Measurements from ENCODE around the gene PIK3CA.

Gene PIK3CA

DNA sequence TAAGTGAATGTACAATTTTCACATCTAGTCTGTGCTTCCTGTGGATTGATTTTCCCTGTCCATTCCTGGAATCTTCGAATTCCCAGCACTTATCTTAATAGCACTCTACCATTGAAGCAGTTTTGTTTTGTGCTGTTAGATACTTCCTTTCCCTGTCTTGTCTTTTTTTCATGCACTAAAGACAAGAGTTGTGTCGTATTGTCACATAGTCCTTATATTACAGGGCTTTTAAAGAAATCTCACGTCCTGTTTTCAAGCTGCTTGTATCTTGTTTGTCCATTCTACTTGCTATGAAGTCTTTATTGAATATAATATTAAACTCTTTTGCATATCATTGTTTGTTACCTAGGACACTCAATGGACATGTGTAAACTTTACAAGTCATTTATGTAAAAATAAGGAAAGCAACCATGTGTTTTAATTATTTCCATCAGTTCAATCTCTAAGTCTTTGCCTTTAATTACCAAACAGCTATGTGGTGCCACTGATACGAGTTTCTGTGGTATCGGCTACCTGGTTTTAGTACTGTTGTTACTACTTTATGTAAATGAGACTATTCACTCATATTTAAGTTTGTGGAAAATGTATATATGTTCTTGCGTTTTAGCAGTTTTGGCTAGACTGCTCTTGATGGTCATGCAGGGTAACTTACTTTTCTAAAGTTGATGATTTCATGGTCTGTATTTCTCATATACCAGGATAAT lies 10.3 kb downstream of the PIK3CA start:
- DNase-seq (ENCODE audit: low read depth), result no peak

DNA sequence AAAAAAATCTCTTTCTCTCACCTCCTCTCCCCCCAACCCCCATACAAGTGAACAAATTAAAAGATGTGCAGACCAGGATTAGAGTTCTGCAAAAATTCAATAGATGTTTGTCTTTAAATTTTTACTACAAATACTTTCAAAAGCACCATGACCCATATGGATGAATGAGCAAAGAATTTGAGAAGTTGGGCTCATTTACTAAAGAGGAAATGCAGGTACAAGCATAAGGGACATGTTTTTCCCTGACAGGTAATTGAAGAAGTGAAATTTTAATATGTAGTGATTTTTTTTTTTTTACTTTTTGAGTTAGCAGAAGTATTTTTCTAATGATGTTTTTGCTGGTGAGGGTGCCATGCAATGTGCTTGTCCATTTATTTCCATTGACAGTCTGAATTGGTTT lies 15.3 kb downstream of the PIK3CA start:
- DNase-seq (ENCODE audit: low read depth), result no peak

DNA sequence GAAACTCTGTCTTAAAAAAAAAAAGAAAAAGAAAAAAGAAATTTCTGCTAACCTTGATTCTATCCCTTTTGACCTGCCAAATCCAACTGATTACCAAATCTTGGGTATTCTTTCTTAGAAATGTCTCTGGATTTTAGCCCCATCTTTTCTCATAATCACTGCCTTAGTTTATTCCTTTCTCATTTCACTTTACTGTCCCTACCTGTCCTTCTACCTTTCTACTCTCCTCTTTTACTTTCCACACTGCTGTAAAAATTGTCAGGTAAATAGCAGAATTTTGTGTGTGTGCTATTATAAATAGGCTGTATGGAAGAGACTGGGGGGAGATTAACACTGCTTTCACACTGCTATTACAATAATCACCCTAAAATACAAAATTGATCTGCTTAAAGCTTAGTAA lies 16.7 kb downstream of the PIK3CA start:
- DNase-seq (ENCODE audit: low read depth), result no peak

DNA sequence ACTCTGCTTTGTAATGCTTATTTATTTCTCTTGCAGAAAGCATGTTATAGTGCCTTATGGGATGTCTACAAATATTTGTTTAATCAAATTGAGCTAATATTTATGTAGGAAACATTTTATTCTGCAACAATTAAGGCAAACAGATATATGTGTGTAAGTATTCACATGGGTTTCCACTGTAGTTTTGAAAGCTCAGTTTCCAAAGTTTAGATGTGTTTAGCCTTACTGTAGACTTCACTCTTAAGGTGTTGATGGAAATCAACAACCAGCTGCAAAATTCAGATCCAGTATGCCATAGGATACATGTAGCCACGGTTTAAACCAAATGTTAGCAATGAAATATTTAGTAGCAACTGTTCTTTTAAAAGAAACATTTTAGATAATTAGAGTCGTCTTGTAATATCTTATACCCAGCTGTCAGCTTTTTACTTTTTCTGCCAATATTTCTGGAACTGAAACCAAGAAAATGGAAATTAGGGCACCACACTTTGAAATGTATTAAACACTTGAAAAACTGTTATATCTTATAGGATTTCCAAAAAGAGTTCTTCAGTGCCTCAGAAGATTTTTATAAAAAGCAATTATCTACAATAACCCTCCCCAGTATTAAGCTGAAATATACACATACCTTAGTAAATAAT lies 18.5 kb downstream of the PIK3CA start:
- no peak for DNase-seq (ENCODE audit: low read depth)

DNA sequence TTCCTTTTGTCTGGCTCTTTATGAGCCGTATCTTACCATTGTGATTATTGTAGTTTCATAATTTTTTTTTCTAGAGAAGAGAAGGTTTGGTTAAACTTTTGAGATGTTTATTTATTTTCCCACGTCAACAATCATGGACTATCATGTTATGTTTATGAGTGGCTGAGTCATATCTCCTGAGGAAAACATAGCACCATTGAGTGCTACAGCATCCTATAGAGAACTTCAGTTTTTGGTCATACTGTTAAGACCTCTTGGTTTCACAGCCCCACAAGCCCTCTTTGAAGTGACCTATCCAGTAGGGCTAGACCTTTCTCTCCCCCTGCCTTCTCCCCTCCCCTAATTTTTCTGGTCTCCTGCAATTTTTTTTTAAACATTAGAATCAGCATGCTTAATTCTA lies 20.8 kb downstream of the PIK3CA start:
- DNase-seq (ENCODE audit: low read depth), result no peak

DNA sequence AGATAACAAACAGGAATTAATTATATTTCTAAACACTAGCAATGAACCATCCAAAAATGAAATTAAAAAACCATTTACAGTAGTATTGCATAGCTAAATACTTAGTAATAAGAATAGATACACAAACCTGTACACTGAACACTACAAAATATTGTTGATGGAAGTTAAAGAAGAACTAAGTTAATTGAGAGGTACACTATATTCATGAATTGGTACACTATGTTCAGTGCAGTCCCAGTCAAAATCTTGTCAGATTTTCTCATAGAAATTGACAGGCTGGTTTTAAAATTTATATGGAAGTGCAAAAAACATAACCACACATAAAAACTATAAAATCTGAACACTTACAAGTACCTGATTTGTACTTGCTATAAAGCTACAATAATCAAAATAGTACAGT lies 24.4 kb downstream of the PIK3CA start:
- DNase-seq (ENCODE audit: low read depth), result no peak

DNA sequence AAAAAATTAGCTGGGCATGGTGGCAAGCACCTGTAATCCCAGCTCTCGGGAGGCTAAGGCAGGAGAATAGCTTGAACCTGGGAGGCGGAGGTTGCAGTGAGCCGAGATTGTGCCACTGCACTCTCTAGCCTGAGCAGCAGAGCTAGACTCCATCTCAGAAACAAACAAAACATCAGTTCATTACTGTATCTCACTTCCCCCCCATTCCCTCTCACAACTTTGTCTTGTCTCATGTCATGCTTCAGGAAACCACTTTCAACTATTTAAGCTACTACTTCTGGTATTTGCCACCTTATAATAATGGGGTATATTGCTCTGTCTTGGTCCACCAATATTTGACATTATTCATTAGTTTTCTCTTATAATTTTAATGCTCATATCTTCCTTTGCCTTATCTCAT lies 26.2 kb downstream of the PIK3CA start:
- no peak for DNase-seq (ENCODE audit: low read depth)

DNA sequence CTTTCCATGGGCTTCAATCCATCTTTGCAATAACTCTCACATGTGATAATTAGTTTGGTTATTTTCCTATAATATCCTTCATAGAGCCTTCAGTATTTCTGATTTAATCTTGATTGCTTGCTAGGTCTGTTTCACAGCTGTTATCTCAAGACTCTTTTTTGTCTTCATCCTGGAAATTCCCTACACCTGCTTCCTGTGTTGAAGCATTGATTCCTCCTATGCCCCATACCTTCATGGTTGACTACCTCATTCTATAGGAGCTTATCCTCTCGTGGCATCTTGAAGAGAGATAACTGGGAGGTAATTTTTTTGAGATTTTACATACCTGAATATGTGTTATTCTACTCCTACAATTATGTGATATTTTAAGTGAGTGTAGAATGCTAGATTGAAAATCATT lies 26.7 kb downstream of the PIK3CA start:
- no peak for DNase-seq (ENCODE audit: low read depth)

DNA sequence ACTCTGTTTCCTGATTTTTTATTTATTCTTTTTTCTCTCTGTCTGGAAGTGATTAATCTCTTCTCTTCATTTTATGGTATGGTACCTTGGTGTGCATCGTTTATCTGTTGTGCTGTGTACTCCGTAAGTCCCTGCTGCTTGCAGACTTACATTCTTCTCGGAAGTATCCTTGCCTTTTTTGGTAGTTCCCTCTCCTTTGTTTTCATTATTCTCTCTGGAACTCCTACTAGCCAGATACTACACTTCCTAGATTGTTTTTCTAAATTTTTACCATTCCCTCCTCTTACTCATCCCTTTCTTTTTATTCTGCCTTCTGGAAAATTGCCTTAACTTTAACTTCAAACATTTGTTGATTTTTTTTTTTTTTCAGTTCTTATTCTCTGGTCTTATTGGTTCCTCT lies 27.2 kb downstream of the PIK3CA start:
- no peak for DNase-seq (ENCODE audit: low read depth)

DNA sequence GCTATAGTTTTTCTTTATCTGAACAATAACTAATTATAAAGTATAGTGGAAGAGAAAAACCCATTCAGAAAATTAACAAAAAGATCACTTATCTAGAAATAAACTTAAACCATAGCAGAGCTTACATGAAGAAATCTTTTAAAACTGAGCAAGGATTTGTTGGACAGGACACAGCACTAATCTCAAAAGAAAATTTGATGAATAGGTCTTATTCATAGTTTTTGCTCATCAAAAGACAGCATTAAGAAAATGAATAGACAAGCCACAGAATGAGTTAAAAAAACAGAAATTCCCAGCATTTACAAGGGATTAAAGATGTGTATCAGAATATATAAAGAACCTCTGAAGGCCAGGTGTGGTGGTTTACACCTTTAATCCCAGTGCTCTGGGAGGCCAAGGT lies 29.5 kb downstream of the PIK3CA start:
- no peak for DNase-seq (ENCODE audit: low read depth)

DNA sequence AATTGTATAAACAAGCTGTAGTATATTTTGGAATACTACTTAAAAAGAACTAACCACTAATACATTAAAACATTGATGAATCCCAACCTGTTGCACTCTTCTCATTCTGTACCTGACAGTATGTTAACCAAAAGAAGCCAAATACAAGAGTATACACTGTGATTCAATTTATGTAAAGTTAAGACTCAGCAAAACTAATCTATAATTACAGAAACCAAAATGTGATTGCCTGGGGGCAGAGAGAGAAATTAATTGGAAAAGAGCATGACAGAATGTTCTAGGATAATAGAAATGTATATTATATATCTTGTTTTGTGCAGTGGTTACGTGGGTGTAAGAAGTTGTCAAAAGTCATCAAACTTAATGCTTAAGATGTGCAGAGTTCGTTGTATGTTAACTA lies 31.1 kb downstream of the PIK3CA start:
- no peak for DNase-seq (ENCODE audit: low read depth)

DNA sequence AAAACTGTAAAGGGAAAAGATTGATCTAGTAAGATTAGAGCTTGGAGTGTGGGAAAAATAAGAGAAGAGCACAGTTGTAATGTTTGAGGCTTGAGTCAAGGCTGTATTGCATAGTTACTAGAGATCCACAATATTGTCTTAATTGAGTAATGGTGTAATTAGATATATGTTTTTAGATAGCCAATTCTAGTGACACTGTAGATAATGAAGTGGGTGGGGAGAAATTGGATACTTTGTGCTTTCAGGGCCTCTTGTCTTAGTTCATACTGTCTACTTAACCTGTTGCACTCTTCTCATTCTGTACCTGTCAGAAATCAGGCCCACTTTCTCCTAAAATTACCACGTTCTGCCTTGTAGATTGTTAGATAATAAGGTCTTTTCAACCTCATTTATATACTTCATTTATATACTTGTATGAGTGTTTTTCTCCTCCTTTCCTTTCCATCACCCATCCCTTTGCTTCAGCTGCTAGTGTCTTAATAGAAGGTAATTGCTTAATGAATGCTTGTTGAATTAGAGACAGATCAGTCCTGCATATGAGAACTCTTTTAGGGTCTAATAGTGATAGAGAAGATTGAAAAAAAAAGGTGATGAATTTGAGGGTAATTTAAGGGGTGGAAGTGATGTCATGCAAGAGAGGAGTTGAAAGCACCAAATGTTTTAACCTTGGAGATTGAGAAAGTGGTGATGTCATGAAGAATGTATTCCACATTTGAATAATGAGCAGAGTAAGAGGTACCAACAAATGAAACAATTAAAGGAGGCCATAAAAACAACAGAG lies 32.0 kb downstream of the PIK3CA start:
- DNase-seq (ENCODE audit: low read depth), result no peak

DNA sequence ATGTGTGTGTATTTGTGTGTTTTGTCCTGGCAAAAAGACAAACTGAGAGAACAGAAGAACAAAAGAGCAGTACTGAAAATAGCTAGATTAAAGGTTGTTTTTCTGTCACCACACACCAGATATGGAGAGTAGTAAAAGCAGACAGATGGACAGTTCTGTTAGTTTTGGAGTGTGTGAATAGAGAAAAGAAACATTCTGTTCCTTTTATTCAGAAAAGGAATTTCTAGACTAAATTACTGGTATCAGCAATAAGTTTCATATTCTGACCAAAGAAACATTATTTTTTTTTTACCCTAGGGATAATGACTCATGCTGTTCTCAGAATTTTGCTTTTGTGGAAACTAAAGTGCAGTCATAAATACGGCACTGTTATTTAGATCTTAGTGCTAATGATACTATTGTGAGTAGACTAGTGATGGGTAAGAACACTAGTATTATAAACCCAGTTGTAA lies 32.9 kb downstream of the PIK3CA start:
- no peak for DNase-seq (ENCODE audit: low read depth)

DNA sequence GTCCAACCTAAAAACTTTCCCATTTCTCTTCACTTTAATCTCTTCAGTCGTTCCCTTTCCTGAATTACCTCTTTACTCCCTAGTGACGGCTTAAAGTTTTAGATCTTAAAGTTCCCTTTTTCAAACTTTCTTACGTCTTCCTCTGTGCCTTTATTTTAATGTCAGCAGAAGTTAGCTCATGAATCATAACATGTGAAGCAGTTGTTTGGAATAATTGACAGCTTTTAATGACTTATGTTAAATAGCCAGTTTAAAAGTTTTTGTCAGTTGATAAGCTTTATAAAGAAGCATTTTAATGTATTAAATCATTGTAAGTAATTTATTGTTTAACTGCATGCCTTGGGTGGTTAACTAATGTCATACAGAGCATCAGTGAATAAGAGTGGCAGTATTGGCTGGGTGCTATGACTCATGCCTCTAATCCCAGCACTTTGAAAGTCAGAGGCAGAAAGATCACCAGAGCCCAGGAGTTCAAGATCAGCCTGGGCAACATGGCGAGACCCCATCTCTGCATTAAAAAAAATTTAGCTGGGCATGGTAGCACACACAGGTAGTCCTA lies 33.9 kb downstream of the PIK3CA start:
- DNase-seq (ENCODE audit: low read depth), result no peak

DNA sequence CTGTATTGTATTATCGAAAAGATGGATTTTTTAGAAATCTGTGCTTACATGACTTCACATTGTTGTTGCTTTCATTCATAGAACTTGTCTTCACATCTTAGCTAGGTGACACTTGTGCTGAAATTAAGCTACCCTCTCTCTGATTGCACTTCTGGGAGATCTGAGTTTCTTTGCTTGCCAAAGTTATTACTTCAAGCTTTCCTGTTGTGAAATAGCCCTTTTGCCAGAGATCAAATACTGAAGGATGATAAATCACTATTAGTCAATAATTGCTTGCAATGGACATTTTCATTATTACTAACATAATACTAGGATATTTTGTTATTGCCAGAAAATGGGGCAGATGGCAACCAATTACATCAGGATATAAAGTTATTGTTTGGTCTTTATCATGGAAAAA lies 34.7 kb downstream of the PIK3CA start:
- no peak for DNase-seq (ENCODE audit: low read depth)

DNA sequence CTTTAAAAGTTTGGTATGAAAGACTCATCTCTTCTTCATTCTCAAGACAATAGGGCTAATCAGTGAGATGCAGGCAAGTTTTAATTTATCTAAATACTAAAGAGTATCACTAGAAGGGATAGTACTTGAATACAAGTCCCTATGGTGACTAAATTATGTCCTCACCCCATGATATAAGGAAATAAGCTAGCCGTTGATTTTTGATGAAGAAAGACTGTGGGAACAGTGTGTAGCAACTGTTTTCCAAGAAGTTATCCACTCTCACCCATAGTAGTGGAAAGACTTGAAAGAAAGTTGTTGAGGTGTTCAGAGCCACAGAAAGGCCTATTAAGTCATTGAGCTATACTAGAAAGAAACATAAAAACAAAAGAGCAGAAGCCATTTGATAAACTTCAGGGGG lies 36.7 kb downstream of the PIK3CA start:
- no peak for DNase-seq (ENCODE audit: low read depth)

DNA sequence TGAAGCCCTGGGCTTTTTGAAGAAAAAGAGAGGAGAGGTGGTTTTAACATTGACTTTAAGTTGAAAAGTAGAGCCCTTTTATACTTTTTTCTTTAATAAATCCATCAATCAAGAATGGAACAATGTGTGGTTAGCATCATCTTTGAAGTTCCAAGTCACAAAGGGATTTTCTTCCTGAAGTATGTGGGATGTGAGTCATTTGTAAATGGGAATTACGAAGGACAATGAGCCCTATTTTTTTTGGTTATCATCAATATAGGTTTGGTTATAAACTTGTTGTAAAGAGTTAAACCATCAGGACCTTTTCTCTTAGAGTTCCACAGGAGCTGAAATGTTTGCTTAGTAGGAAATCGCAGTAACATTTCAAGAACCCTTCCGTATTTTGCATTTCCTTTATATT lies 38.3 kb downstream of the PIK3CA start:
- no peak for DNase-seq (ENCODE audit: low read depth)

DNA sequence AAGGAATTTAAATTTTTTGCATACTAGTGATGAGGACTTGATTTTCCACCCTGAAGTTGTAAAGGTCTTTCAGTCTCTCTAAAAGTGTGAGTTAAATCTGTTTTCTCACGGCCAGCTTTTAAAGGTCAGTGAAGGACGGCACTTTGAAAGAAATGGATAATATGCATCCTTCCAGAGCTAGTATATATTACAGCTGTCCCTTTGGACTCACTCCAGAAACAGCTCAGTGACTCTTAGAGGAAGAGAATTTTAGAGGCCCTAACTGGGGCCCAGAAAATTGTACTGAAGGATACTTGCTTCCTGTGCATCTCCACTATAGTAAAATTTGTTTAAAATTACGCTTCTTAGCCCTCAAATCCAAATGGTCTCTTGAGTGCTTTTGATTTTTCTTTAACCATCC lies 41.6 kb downstream of the PIK3CA start:
- no peak for DNase-seq (ENCODE audit: low read depth)

DNA sequence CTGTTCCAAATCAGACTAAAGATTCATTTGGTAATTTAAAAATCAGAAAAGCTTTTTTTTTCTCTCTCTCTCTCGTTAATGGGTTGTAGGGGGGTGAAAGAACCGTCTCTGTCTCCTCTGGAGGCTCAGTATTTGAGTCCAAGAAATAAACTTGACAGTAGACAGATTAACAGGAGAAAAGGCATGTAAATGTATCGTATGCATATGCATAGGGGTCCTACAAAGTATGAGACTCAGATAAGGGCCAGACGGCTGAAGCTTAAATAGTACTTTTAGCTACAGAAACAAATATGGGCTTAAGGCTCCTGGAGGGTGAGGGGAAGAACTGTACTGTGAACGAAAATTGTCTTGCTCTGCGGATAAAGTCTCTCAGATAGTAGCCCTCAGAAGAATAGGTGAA lies 42.4 kb downstream of the PIK3CA start:
- DNase-seq (ENCODE audit: low read depth), result no peak

DNA sequence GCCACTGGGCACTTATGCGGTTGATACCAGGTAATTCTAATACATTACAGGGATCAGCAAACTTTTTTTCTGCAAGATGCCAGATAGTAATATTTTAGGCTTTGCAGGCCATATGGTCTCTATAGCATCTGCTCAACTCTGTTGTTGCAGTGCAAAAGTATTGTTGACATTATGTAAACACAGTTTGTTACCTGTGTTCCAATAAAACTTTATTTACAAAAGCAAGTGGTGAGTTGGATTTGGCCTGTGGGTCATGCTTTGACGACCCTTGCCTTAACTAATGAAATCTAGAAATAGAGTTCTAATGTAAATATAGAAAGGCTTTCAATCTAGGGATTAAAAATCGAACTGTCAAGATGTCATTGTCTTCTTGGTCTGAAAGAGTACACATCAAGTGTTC lies 44.4 kb downstream of the PIK3CA start:
- DNase-seq (ENCODE audit: low read depth), result no peak

DNA sequence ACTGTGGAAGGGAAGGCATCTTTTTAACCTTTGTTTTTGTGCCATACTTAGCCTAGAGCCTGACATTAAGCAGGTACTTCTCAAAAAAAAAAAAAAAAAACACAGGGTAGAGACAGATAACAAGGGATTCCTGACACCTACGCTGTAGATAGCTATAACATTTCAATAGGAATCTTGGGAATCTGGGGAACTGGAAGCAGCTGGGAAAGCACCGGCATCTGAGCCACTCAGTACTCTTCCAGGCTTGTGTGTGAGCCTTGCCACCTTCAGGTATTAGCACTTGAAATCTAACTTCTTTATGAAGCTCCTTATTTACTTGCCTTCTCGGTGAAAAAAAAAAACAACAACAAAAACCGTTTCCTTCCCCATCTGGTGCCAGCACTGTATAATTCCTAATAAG lies 46.8 kb downstream of the PIK3CA start:
- DNase-seq (ENCODE audit: low read depth), result no peak

DNA sequence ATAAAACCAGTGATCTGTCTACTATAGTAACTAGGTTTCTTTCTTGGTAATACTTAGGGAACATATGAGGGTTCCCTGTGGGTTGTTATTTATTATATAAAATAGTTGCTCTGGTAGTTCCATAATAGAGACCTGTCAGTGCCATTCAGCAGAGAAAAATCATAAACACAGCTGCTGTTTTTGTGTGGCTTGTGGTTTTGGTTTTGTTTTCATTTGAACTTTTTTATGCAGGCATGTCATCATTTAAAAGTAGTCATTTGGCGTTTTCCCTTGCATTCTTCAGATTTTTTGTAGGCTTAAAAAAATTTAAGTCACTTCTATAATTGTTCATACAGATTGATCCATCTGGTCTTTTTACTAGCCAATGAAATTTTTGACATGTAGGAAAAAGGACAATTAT lies 47.9 kb downstream of the PIK3CA start:
- no peak for DNase-seq (ENCODE audit: low read depth)

DNA sequence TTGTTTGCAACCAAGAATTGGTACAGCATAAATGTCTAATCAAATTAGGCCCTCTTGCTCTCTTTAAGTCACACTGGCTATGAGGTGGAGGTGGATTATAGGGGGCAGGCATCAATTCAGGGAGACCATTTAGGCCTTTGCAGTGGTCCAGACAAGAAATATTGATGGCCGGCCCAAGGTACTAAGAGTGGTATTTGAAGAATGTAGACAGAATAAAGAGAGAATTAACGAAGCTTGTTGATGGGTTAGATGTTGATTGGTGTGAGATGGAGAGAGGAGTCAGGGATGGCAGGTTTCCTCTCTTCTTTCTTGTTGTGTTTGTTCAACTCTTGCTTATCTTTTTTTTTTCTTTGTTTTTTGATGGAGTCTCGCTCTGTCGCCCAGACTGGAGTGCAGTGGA lies 48.5 kb downstream of the PIK3CA start:
- DNase-seq (ENCODE audit: low read depth), result no peak
